ENCODE data around the gene FALEC. TPM values are rescaled to one million over a fixed set of nuclear protein-coding genes. Genes with fewer than 3 reads are reported as not detected.

Gene FALEC
- total and polyA plus RNA-seq, 9 of the 15 experiments (the other 6 are each of a cell fraction or from before 2014, with no cell fraction given) = 0.15 to 1.8 (median 0.53) TPM; not detected in 5

DNA sequence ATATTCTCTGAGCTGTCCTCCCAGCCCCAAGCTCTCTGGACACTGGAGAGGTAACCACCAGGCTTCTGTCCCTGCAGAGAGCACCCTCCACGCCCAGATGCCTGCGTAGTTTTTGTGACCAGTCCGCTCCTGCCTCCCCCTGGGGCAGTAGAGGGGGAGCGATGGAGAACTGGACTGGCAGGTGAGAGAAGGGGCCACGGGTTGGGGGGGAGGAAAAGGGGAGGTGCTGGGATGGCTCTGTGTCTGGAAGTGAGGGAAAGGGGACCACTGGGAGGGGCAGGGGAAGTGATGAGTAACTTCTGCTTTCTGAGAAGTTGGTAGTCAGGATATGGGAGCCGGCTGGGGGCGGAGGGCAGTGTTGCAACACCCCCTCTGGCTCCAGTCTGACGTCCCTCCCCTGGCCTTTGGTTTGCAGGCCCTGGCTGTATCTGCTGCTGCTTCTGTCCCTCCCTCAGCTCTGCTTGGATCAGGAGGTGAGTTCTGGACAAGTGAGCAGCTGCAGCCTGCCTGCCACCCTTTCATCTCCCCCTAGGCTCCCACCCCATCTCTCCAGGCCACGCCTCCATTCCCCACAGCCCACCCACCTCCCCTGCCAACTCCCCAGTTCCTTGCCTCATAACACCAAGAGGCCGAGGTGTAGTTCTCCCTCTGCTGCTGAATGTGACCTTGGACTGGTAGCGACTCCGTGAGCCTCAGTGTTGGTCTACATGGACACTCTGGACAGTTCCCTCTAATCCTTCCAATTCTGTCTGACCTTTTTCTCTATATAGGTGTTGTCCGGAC is 36.8 kb downstream of the FALEC start (continued):
- TF ChIP-seq, protein P1, sequence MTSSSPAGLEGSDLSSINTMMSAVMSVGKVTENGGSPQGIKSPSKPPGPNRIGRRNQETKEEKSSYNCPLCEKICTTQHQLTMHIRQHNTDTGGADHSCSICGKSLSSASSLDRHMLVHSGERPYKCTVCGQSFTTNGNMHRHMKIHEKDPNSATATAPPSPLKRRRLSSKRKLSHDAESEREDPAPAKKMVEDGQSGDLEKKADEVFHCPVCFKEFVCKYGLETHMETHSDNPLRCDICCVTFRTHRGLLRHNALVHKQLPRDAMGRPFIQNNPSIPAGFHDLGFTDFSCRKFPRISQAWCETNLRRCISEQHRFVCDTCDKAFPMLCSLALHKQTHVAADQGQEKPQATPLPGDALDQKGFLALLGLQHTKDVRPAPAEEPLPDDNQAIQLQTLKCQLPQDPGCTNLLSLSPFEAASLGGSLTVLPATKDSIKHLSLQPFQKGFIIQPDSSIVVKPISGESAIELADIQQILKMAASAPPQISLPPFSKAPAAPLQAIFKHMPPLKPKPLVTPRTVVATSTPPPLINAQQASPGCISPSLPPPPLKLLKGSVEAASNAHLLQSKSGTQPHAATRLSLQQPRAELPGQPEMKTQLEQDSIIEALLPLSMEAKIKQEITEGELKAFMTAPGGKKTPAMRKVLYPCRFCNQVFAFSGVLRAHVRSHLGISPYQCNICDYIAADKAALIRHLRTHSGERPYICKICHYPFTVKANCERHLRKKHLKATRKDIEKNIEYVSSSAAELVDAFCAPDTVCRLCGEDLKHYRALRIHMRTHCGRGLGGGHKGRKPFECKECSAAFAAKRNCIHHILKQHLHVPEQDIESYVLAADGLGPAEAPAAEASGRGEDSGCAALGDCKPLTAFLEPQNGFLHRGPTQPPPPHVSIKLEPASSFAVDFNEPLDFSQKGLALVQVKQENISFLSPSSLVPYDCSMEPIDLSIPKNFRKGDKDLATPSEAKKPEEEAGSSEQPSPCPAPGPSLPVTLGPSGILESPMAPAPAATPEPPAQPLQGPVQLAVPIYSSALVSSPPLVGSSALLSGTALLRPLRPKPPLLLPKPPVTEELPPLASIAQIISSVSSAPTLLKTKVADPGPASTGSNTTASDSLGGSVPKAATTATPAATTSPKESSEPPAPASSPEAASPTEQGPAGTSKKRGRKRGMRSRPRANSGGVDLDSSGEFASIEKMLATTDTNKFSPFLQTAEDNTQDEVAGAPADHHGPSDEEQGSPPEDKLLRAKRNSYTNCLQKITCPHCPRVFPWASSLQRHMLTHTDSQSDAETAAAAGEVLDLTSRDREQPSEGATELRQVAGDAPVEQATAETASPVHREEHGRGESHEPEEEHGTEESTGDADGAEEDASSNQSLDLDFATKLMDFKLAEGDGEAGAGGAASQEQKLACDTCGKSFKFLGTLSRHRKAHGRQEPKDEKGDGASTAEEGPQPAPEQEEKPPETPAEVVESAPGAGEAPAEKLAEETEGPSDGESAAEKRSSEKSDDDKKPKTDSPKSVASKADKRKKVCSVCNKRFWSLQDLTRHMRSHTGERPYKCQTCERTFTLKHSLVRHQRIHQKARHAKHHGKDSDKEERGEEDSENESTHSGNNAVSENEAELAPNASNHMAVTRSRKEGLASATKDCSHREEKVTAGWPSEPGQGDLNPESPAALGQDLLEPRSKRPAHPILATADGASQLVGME (CRISPR knock-in tag; IDR thresholded peaks at IDR 0.05) = no peak
- TF ChIP-seq, protein P2, sequence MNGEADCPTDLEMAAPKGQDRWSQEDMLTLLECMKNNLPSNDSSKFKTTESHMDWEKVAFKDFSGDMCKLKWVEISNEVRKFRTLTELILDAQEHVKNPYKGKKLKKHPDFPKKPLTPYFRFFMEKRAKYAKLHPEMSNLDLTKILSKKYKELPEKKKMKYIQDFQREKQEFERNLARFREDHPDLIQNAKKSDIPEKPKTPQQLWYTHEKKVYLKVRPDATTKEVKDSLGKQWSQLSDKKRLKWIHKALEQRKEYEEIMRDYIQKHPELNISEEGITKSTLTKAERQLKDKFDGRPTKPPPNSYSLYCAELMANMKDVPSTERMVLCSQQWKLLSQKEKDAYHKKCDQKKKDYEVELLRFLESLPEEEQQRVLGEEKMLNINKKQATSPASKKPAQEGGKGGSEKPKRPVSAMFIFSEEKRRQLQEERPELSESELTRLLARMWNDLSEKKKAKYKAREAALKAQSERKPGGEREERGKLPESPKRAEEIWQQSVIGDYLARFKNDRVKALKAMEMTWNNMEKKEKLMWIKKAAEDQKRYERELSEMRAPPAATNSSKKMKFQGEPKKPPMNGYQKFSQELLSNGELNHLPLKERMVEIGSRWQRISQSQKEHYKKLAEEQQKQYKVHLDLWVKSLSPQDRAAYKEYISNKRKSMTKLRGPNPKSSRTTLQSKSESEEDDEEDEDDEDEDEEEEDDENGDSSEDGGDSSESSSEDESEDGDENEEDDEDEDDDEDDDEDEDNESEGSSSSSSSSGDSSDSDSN (IDR thresholded peaks at IDR 0.05; ENCODE audit: borderline replicate concordance in 1 of 2, low read depth in 2 of 2, low read length in 2 of 2) = peak in 1 of 2 experiments; percentile 56; a peak in 1 of 4 replicates
- TF ChIP-seq EZH2 (IDR thresholded peaks at IDR 0.05; ENCODE audit: borderline replicate concordance, low read depth, low read length) (no peak), ZNF165 (CRISPR knock-in tag; IDR thresholded peaks at IDR 0.05; ENCODE audit: borderline replicate concordance) (no peak), ZNF551 (CRISPR knock-in tag; IDR thresholded peaks at IDR 0.05) (no peak), KLF10 (CRISPR knock-in tag; IDR thresholded peaks at IDR 0.05) (no peak), BRD9 (IDR thresholded peaks at IDR 0.05; ENCODE audit: low read depth, partially characterized antibody) (no peak), TFAM (CRISPR knock-in tag; conservative IDR thresholded peaks at IDR 0.05) (no peak), SOX6 (IDR thresholded peaks at IDR 0.05) (peak; percentile 44; the same call in 1 of the 2 replicates), BMI1 (IDR thresholded peaks at IDR 0.05; ENCODE audit: low read length) (no peak), RBM39 (optimal IDR thresholded peaks at IDR 0.05; ENCODE audit: low read depth, low read length) (no peak), TGIF2 (CRISPR knock-in tag; IDR thresholded peaks at IDR 0.05) (no peak)

Data from K562 (cell line).